ENCODE results near the gene TAC4.

DNA sequence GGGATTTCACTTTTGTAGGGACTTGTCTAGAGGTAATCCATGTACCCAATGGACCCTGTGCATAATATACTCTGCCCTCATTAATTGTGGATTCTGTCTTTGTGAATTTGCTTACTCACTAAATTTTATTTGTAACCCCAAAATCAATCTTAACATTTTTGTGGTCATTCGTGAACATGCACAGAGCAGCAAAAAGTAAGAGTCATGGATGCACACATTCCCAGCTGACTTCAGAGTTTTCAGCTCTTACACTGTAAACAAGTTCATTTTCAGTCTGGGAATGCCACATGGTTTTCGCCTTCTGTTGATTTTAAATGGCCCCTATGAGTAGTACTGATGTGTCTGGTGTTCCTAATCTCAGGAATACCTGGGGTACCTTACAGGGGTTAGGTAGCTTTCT is 24.3 kb downstream of the TAC4 start:
- TF ChIP-seq, protein P1, sequence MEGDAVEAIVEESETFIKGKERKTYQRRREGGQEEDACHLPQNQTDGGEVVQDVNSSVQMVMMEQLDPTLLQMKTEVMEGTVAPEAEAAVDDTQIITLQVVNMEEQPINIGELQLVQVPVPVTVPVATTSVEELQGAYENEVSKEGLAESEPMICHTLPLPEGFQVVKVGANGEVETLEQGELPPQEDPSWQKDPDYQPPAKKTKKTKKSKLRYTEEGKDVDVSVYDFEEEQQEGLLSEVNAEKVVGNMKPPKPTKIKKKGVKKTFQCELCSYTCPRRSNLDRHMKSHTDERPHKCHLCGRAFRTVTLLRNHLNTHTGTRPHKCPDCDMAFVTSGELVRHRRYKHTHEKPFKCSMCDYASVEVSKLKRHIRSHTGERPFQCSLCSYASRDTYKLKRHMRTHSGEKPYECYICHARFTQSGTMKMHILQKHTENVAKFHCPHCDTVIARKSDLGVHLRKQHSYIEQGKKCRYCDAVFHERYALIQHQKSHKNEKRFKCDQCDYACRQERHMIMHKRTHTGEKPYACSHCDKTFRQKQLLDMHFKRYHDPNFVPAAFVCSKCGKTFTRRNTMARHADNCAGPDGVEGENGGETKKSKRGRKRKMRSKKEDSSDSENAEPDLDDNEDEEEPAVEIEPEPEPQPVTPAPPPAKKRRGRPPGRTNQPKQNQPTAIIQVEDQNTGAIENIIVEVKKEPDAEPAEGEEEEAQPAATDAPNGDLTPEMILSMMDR (IDR thresholded peaks at IDR 0.05; ENCODE audit: low read depth, low read length, missing input control): no peak
- TF ChIP-seq, protein P2, sequence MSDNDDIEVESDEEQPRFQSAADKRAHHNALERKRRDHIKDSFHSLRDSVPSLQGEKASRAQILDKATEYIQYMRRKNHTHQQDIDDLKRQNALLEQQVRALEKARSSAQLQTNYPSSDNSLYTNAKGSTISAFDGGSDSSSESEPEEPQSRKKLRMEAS (IDR thresholded peaks at IDR 0.05): no peak
- TF ChIP-seq YY1 (IDR thresholded peaks at IDR 0.05) (no peak), SP1 (IDR thresholded peaks at IDR 0.05) (no peak), RAD21 (IDR thresholded peaks at IDR 0.05) (no peak), RXRA (IDR thresholded peaks at IDR 0.05) (no peak), JUND (IDR thresholded peaks at IDR 0.05) (no peak), TAF1 (conservative IDR thresholded peaks at IDR 0.05) (no peak), NR2F2 (IDR thresholded peaks at IDR 0.05) (no peak), EGR1 (IDR thresholded peaks at IDR 0.05; ENCODE audit: low read depth in 2 of 2) (no peak)
- TF ChIP-seq, protein P3, sequence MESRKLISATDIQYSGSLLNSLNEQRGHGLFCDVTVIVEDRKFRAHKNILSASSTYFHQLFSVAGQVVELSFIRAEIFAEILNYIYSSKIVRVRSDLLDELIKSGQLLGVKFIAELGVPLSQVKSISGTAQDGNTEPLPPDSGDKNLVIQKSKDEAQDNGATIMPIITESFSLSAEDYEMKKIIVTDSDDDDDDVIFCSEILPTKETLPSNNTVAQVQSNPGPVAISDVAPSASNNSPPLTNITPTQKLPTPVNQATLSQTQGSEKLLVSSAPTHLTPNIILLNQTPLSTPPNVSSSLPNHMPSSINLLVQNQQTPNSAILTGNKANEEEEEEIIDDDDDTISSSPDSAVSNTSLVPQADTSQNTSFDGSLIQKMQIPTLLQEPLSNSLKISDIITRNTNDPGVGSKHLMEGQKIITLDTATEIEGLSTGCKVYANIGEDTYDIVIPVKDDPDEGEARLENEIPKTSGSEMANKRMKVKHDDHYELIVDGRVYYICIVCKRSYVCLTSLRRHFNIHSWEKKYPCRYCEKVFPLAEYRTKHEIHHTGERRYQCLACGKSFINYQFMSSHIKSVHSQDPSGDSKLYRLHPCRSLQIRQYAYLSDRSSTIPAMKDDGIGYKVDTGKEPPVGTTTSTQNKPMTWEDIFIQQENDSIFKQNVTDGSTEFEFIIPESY (IDR thresholded peaks at IDR 0.05): no peak
